Activated T-helper 1 cell treated with anti-CD3 and anti-CD28 coated beads, Interleukin-12 subunit alpha, Interleukin-12 subunit beta, Interleukin-2, Interleukin-4 antibody, amounts not matched to agents 30 ng/mL and 10 ng/mL and 1 ng/mL, durations not matched to agents 14 hours and 24 hours and 36 hours (primary cell): ENCODE results near the gene ELFN2. TPM values are rescaled to one million over a fixed set of nuclear protein-coding genes. Genes with fewer than 3 reads are reported as not detected.
"Not testable (repeated sequence)": the region's sequence is repeated elsewhere in the genome, so short reads cannot be mapped to it uniquely, and the experiment has no call there.

Experiments used
- DNase-seq: peaks from one replicate; pipeline ENCODE4 v3.0.0; 2021; ENCODE audit warnings: low spot score
- H3K27ac Mint-ChIP-seq: one replicate; pipeline ENCODE4 v1.8.0; 2021; ENCODE audit warnings: mild to moderate bottlenecking, mixed read lengths
- H3K27me3 Mint-ChIP-seq: one replicate; pipeline ENCODE4 v1.8.0; 2022; ENCODE audit warnings: mild to moderate bottlenecking, moderate library complexity, mixed read lengths; ENCODE audit not compliant: insufficient read depth
- H3K36me3 Mint-ChIP-seq: one replicate; pipeline ENCODE4 v1.8.0; 2021; ENCODE audit warnings: low read depth, mixed read lengths
- H3K4me1 Mint-ChIP-seq: one replicate; pipeline ENCODE4 v1.8.0; 2021; ENCODE audit warnings: low read depth, mixed read lengths
- H3K4me3 Mint-ChIP-seq: one replicate; pipeline ENCODE4 v1.8.0; 2021; ENCODE audit warnings: mild to moderate bottlenecking, moderate library complexity, mixed read lengths
- H3K9me3 Mint-ChIP-seq: one replicate; pipeline ENCODE4 v1.8.0; 2021; ENCODE audit warnings: mixed read lengths
- intact Hi-C: fragments of 100-400 bp; cut with micrococcal nuclease; formaldehyde crosslinking; loops from one replicate; pipeline ENCODE4 v1.15.1; 2024
- total RNA-seq: library from RNA; stranded (reverse); gene quantifications from 2 replicates; pipeline ENCODE4 v1.2.3, GENCODE V29; 2022

Gene ELFN2
- total RNA-seq, 1 donor from 2014 or later, result 0.08 TPM

DNA sequence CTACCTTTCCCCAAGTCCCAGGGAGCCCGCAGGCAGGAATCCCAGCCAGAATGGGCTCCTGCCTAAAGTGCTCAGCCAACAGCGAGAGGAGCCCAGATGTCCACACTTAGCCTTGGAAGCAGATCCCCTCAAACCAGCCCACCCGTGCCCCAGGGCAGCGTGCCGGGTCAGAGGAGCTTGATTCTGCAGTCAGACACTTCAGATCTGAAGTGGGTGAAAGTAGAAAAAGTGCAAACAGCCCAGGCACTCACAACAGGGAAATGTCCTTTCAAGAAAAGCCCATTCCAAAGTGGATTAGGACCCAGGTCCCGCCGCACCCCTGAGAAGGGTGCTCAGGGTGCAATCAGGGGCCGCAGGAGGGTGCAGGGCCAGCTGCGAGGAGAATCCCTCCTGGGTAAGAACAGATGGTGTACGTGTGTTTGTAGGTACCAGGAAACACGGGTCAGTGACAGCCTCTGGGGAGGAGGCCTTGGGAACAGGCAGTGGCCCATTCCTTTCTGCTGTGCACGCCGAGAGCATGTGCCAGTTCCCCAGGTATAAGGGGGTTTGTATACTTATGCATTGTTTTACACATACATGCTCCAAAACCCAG lies 17.7 kb downstream of the ELFN2 start:
- H3K36me3 Mint-ChIP-seq, result no peaks in the 10 kb centered on the region

GRCh38 chr22:37409031-37409430 lies 18.2 kb downstream of the ELFN2 start:
- Mint-ChIP-seq H3K27ac (no peak overlapping the region), H3K9me3 (no peaks in the 10 kb centered on the region), H3K4me3 (no peak overlapping the region), H3K27me3 (peaks cover 16% of the 10 kb centered on the region), H3K36me3 (no peaks in the 10 kb centered on the region), H3K4me1 (no peaks in the 10 kb centered on the region)
- intact Hi-C loops, result no loop called here
- no peak for DNase-seq

More for the DNA sequence above, 17.7 kb downstream of the ELFN2 start:
- Mint-ChIP-seq H3K4me3 (no peak overlapping the region), H3K9me3 (no peaks in the 10 kb centered on the region), H3K27ac (peak overlapping the region; percentile 21), H3K27me3 (peaks cover 18% of the 10 kb centered on the region), H3K4me1 (no peaks in the 10 kb centered on the region)
- no peak for DNase-seq
- intact Hi-C loops, result no loop called here

DNA sequence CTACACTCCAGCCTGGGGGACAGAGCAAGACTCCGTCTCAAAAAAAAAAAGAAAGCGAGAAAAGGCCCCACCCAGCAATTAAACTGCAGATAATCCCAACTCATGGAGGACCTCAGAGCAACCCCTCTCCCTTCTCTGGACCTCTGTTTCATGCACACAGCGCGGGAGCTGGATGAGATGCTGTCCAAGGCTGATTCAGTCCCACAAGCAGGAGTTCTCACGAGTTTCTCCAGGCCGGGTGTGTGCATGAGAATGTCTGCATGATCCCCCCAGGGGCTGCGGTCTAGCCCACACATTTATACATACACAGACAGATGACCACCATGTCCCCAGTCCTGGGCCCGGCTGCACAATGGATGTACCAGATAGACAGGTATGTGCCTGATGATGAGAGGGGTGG lies 19.4 kb downstream of the ELFN2 start:
- no peak for DNase-seq
- Mint-ChIP-seq H3K36me3 (no peaks in the 10 kb centered on the region), H3K4me1 (no peaks in the 10 kb centered on the region), H3K27me3 (peaks cover 8% of the 10 kb centered on the region), H3K9me3 (no peaks in the 10 kb centered on the region), H3K27ac (no peak overlapping the region), H3K4me3 (no peak overlapping the region)
- intact Hi-C loops, result no loop called here

DNA sequence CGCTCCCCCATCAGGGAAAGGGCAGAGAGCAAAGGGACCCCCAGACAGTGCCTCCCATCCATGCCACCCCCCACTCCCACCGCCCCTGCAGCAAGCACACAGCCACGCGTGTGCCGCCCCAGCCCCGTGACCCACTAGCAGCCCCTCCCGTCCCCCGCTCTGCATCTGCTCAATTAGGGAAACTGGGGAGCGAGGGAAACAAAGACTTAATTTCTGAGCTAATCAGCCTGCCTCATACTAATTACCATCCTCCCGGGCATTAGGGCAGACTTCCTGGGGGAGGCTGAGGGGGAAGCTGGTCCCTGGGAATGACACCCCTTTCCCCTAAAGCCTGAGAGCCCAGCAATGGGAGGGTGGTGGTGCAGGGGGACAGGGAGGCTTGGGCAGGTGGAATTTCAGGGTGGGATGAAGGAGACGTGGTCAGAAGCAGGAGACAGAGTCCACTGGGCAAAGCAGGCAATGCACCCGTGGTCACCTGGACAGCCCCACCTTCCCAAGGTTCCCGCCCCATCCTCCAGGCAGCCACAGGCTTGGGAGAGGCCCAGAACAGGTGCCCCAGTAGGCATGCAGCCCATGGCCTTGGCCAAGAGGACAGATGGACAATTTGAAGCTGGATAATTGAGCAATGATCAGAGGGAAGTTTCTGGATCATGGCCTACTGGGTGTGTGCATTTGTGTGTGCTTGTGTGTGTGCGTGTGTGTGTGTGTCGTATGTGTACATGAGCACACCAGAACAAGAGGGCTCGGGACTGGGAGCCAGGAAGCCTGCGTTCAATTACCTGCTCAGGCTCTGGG lies 20.6 kb downstream of the ELFN2 start:
- no peak for DNase-seq
- intact Hi-C loops, result no loop called here
- H3K4me1 Mint-ChIP-seq, result no peaks in the 10 kb centered on the region
- H3K27ac Mint-ChIP-seq, result no peak overlapping the region
- peaks cover 6% of the 10 kb centered on the region for H3K27me3 Mint-ChIP-seq
- H3K4me3 Mint-ChIP-seq, result no peak overlapping the region
- no peaks in the 10 kb centered on the region for H3K36me3 Mint-ChIP-seq
- no peaks in the 10 kb centered on the region for H3K9me3 Mint-ChIP-seq

DNA sequence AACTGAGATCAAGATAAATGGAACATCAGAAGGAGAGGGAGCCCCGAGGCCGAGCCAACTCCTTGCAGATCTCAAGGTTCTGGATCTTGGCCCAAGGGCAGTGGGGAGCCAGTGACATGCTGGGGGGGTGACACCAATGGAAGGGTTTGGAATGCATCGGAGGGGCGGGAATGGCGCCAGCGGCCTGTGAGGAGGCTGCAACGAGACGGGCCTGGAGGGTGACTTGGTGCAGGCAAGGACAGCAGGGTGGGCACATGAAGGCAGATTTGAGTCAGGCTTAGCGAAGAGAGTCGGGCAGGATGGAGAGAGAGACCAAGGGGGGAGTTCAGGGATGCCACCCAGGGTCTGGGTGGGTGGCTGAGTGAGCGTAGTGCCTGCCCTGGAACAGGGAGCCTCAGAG lies 23.2 kb downstream of the ELFN2 start:
- peaks cover 2% of the 10 kb centered on the region for H3K27me3 Mint-ChIP-seq
- H3K9me3 Mint-ChIP-seq, result no peaks in the 10 kb centered on the region
- no peaks in the 10 kb centered on the region for H3K4me1 Mint-ChIP-seq
- no peak overlapping the region for H3K4me3 Mint-ChIP-seq
- intact Hi-C loops, result no loop called here
- no peak for DNase-seq
- H3K36me3 Mint-ChIP-seq, result no peaks in the 10 kb centered on the region
- H3K27ac Mint-ChIP-seq, result no peak overlapping the region

DNA sequence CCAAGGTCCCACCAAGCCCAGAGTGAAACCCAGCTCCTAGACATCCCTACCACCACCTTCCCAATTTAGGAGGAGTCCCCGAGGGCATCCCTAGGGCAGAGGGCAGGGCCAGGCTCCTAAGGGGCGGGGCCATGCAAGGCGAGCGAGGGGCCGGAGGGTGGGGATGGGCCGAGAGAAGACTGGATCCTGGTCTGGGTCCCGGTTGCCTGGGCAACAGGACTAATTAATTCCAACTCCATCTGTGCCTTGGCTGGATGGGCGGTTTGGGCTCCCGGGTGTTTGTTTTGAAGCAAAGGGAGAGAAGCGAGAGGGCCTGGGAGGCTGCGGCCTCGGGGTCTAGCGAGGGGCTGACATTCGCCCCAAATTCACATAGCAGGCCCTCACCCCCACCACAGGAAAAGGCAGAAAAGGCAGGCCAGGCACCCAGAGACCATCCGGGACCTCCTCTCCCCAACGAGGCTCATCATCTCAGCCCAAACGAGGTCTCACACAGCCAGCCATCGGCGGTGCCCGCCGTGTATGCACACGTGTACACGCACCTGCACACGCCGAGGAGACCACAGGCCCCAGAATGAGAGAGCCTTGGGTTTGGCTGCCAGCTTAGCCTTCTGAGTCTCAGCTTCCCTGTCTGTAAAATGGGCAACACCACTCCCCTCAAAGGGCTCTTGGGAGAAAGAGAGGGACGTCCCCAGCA lies 23.9 kb downstream of the ELFN2 start:
- intact Hi-C loops, result no loop called here
- H3K4me1 Mint-ChIP-seq, result no peaks in the 10 kb centered on the region
- peaks cover 2% of the 10 kb centered on the region for H3K27me3 Mint-ChIP-seq
- no peak for DNase-seq
- H3K9me3 Mint-ChIP-seq, result no peaks in the 10 kb centered on the region
- no peaks in the 10 kb centered on the region for H3K36me3 Mint-ChIP-seq
- H3K4me3 Mint-ChIP-seq, result no peak overlapping the region
- no peak overlapping the region for H3K27ac Mint-ChIP-seq

DNA sequence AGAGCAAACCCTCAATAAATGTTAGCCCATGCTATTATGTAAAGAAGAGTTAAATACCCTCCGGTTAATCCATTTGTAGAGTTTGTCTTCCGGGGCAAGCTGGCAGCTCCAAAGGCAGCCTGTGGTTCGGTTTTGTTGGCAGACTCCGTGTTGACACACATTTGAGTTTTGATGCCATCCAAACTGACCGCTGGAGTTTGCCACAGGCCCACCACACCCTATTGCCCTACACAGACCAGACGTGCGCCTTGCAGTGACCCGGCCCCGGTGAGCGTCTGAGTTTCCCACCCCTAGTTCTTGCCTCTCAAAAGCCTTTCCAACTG lies 25.1 kb downstream of the ELFN2 start:
- no peak overlapping the region for H3K27ac Mint-ChIP-seq
- DNase-seq, result no peak
- peaks cover 4% of the 10 kb centered on the region for H3K27me3 Mint-ChIP-seq
- no peaks in the 10 kb centered on the region for H3K4me1 Mint-ChIP-seq
- H3K9me3 Mint-ChIP-seq, result no peaks in the 10 kb centered on the region
- intact Hi-C loops, result no loop called here
- no peak overlapping the region for H3K4me3 Mint-ChIP-seq
- H3K36me3 Mint-ChIP-seq, result no peaks in the 10 kb centered on the region

DNA sequence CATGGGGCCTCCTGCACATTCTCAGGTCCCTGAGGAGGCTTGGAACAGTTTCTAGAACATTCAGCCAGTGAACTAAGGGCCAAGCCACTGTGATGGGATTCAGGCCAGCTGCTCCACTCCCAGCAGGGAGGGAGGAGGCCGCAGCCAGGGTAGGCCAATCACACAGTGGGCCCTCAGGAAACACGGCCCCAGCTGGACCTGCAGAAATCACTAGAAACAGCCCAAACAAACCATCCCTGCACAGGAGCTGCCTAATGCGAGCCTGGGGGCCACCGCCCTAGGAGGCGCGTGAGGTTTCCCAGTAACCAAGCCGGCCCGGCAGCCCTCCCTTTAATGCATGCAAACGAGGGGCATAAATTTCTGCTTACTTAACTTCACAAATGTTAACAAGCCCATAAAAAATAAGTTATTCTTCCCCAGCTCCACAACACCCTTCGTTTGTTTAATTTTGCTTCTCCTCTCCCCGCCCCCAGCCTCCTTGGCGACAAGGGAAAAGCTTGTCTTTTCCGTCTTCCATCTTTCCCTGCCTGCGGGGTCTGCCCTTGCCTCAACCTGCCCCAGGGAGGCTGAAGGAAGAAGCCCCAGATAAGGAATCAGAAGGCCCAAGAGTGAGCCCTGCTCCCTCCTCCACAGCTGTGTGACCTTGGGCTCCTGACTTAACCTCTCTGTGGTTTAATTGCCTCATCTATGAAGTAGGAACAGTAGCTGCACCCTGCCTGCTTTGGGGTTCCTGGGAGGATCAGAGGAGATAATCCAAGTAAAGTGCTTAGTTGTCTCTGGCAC lies 25.7 kb downstream of the ELFN2 start:
- peaks cover 4% of the 10 kb centered on the region for H3K27me3 Mint-ChIP-seq
- H3K4me3 Mint-ChIP-seq, result no peak overlapping the region
- H3K4me1 Mint-ChIP-seq, result no peaks in the 10 kb centered on the region
- H3K27ac Mint-ChIP-seq, result no peak overlapping the region
- intact Hi-C loops, result no loop called here
- no peaks in the 10 kb centered on the region for H3K36me3 Mint-ChIP-seq
- no peak for DNase-seq
- no peaks in the 10 kb centered on the region for H3K9me3 Mint-ChIP-seq

GRCh38 chr22:37400719-37401118 lies 26.6 kb downstream of the ELFN2 start:
- Mint-ChIP-seq H3K36me3 (no peaks in the 10 kb centered on the region), H3K27ac (no peak overlapping the region), H3K9me3 (no peaks in the 10 kb centered on the region)

GRCh38 chr22:37399457-37399856 lies 27.8 kb downstream of the ELFN2 start:
- H3K4me1 Mint-ChIP-seq, H3K9me3 Mint-ChIP-seq, H3K27me3 Mint-ChIP-seq, H3K4me3 Mint-ChIP-seq, intact Hi-C loops, H3K27ac Mint-ChIP-seq, H3K36me3 Mint-ChIP-seq, DNase-seq: not testable (repeated sequence)

More at GRCh38 chr22:37400719-37401118, 26.6 kb downstream of the ELFN2 start:
- Mint-ChIP-seq H3K4me1 (no peaks in the 10 kb centered on the region), H3K4me3 (no peak overlapping the region), H3K27me3 (peaks cover 8% of the 10 kb centered on the region)
- DNase-seq, result no peak
- intact Hi-C loops, result no loop called here

DNA sequence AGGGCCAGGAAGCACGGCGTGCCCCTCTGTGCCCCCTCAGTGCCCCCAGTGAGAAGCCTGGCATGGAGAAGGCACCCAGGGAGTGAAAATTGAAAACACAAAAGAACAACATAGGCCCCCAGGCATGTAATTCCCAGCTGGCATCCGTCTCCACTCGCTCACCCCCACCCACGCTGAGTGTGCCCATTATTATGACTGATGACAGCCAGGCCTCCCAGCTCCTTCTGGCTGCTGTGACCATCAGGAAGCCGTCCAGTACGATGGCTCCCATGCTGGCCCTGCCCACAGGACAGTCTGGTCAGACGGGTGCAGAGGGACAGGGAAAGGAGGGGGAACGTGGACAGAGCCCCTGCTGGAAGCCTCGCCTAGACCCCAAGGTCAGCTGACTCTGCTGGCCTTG lies 30.1 kb downstream of the ELFN2 start:
- no peak for DNase-seq
- Mint-ChIP-seq H3K27ac (no peak overlapping the region), H3K9me3 (no peaks in the 10 kb centered on the region), H3K36me3 (no peaks in the 10 kb centered on the region), H3K4me1 (no peaks in the 10 kb centered on the region), H3K27me3 (peaks cover 6% of the 10 kb centered on the region), H3K4me3 (no peak overlapping the region)
- intact Hi-C loops, result no loop called here

- Mint-ChIP-seq H3K36me3 (no peaks in the 10 kb centered on the region), H3K27me3 (peaks cover 6% of the 10 kb centered on the region), H3K4me3 (no peak overlapping the region), H3K9me3 (no peaks in the 10 kb centered on the region), H3K4me1 (no peaks in the 10 kb centered on the region), H3K27ac (no peak overlapping the region)
- intact Hi-C loops, result no loop called here
- DNase-seq, result no peak
Measured at GRCh38 chr22:37396488-37397084, 30.7 kb downstream of the ELFN2 start.
